CD4-positive, alpha-beta T cell treated with Interleukin-2 at 100 ng/mL for 4 hours (primary cell): ENCODE measurements around the gene DENND2A.
A peak's percentile ranks its signal among the peaks of the same experiment; 100 is the strongest.
"Not testable (repeated sequence)": the region's sequence is repeated elsewhere in the genome, so short reads cannot be mapped to it uniquely, and the experiment has no call there.

Source experiments
- DNase-seq: peaks from one replicate; pipeline ENCODE4 v3.0.0-alpha.2; 2020; ENCODE audit warnings: low spot score

DENND2A gene

GRCh38 chr7:140646931-140647647, 6.5 kb upstream of the DENND2A start:
- DNase-seq = peak; percentile 40

DNA sequence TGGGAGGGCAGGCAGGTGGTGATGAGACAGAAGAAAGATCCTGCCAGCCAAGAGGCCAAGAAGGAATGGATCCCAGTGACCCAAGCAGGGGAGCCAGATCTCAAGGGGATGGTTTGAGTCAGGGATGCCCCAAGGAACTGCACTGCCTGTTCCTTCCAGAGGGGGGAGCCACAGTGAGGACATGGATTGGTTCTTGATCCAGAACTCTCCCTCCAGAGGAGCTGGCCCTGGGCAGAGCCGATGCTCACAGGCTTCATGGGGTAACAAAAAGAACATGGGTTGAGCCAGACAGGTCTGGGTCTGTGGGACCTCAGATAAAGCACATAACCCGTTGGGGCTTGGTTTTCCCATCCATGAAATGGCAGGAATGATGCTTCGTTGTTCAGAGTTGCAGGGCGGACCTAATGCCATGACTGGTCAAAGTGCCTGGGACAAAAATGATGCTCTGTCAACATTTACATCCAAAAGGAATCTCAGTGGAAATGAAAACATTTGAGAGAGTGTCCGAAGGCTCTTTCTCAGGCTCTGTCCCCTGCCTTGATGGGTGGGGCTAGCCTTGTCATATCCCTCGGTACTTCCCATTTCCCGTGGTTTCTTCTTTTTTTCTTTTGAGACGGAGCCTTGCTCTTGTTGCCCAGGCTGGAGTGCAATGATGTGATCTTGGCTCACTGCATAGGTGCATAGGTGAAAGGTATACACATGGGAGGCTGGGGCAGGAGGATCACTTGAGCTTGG, 4.7 kb upstream of the DENND2A start:
- DNase-seq = no peak

- not testable (repeated sequence) for DNase-seq
Measured at GRCh38 chr7:140644761-140645160, 4.1 kb upstream of the DENND2A start.

GRCh38 chr7:140643416-140643815, 2.8 kb upstream of the DENND2A start:
- no peak for DNase-seq

- no peak for DNase-seq
Measured at GRCh38 chr7:140641524-140642195, 1.0 kb upstream of the DENND2A start.

DNA sequence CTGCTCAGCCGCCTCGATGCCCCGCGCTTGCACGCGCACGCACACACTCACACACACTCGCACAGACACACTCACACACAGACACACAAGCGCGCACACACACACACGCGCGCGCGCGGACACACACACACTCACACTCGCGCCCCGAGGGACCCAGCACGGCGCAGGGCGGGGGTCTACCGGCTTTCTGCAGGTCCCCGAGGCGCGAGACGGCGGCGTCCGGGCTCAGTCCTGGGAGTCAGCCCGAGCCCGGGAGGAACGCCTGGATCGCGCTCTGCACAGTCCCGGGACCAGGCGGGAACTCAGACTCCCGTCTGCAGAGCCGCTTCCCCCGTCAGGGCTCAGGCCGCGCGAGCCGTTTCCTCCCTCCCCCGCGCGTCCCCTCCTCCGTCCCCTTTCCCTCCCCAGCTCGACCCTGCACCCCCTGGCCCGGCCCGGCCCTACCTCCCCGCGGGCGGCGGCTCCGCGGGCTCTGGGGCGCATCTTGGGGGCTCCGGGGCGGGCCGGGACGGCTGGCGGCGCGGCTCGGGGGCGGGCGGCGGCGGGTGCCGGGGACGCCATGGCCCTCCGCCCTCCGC, 464 bp downstream of the DENND2A start:
- DNase-seq = no peak

DNA sequence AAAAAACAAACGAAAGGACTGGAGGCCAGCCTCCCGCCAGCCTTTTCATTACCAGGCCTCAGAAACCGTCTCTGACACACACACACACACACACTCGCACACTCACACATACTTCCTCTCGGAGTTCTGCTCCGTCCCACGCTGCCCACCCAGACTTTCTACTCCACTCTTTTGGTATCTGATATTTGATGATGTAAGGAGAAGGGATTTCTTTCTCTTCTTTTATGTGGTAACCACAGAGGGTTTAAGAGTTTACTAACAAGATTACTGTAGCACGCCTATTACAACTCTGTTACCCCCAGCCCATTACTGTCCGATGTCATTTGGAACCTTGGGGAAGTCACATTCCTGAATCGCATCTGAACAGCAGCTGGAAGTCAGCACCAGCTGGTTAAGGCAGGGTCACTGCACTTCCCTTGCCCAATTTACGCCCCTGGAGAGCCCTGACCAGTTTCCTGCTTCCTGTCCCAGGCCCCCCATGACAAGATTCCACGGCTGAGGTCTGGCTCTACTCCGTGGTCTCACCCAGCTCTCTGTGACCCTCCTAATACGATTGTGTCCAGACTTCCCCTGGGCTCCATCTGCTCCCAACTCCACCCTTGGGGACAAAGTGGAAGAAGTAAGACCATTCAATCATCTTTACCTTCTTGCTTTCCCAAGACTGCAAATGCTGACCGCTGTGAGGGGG, 1.1 kb downstream of the DENND2A start:
- no peak for DNase-seq

DNA sequence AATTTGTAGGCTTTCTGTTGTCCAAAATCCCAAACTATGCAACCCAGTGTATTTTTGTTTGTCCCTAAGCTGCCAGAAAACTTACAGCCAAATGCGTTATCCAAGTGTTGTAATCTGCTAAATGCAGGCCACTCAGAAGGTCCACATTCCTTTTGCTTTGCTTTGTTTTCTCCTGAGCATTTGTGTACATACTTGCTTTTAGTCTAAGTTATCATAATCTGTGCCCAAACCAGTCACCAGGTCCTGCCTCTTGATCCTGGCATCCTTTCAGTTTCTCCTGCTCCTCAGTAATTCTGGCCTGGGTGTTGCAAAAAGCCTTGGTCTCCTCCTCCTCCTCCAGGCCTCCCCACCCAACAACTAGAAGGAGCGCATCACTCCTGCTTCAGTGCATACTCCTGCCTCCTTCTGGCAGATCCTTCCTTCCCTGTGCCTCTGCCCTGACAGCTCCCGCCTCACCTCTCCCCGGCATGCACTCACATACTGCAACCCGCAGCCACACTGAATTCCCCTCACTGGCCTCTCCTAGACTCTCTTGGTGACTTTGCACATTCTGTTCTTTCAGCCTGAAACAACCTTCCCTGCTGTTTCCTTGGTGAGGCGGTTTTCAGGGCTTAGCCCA, 2.3 kb downstream of the DENND2A start:
- no peak for DNase-seq

GRCh38 chr7:140637400-140637799, 3.2 kb downstream of the DENND2A start:
- no peak for DNase-seq

GRCh38 chr7:140635816-140636215, 4.8 kb downstream of the DENND2A start:
- no peak for DNase-seq

DNA sequence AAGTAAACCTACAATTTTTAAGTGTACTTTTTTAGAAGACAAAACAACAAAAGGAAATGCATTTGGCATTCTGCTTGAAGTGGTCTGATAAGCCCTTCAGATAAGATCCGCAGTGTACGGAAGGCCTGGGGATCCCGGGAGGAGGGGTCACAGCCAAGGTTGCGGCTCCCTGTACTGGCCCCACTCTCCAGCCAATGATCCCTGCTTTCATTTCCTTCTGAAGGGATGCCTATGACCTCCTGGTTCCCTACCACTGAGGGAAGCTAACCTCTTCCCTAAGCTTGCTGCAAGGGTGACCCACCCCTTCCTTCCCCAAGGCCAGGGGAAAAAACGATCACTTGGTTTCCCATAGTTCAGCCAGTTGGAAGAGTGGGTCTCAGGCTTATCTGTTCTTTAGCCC, 5.3 kb downstream of the DENND2A start:
- no peak for DNase-seq

- DNase-seq = no peak
Measured at GRCh38 chr7:140631602-140632001, 9.0 kb downstream of the DENND2A start.

GRCh38 chr7:140631021-140631420, 9.6 kb downstream of the DENND2A start:
- no peak for DNase-seq

DNA sequence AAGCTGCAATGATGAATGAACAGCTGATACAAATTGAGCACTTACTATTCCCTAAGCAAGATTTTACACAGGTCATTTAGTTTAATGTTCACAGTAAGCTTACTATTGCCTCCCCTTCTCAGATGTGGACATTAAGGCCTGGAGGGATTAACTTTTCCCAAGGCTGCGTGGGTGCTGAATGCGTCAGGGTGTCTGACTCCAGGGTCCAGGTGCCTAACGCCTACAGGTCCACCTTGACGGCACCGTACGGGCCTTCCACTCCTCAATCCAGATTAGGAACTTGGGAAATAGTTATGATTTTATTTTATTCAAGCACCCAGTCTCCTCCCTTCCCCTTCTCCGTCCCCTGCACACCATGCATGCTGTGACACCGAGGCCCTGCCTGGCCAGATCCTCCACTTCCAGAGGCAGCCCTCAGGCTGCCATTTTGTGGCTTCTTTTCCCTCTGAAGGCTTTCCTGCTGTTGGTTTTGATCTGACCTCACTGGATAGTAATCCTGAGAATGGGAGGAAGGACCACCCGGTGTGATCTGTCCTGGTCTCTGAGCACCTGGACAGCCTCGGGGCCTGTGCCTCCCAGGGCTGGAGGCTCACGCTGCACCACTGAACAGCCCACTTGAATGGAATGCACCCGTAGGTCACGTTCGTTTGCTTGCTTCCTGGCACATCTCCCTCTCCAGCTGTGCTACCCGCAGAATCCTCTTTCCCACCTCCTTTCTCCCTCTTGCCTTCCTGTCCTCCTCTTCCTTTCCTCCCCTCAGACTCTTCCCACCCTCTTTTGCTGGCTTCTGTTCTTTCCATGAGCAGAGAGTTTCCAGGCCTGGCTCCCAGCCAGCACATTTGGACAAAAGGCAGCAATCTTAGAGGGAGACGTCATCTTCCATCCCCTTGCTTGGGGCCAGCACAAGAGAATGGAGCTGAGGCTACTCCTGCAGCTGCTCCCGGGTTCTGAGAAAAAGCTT, 14.4 kb downstream of the DENND2A start:
- no peak for DNase-seq

- not testable (repeated sequence) for DNase-seq
Measured at GRCh38 chr7:140625192-140625558, 15.4 kb downstream of the DENND2A start.

GRCh38 chr7:140624392-140625191, 16.0 kb downstream of the DENND2A start:
- DNase-seq = no peak

- DNase-seq = no peak
Measured at GRCh38 chr7:140623980-140624379, 16.6 kb downstream of the DENND2A start.

DNA sequence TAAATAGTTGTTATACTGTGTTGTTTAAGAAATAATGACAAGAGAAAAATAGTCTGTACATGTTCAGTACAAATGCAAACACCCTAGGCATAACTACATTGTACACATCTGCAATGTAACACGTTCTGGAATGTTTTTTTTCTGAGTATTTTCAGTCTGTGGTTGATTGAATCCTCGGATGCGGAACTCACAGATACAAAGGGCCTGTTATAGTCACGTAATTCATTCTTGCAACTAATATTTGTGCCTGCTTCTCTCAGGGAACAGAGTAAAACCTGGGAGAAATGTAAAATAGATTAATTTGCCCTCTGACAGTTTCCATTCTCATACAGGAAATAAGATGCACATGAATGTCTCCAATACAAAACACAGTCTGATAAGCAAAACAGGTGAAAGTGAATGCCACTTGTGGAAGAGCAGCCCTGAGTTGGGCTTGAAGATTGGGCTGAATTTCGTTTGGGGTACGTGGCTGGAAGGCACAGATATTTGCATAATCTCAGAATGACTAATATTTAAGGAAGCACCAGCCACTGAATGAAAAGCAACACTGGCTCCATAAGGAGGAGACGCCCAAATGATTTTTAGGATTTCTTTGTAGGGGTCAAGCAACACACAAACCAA, 19.1 kb downstream of the DENND2A start:
- DNase-seq = no peak

DNA sequence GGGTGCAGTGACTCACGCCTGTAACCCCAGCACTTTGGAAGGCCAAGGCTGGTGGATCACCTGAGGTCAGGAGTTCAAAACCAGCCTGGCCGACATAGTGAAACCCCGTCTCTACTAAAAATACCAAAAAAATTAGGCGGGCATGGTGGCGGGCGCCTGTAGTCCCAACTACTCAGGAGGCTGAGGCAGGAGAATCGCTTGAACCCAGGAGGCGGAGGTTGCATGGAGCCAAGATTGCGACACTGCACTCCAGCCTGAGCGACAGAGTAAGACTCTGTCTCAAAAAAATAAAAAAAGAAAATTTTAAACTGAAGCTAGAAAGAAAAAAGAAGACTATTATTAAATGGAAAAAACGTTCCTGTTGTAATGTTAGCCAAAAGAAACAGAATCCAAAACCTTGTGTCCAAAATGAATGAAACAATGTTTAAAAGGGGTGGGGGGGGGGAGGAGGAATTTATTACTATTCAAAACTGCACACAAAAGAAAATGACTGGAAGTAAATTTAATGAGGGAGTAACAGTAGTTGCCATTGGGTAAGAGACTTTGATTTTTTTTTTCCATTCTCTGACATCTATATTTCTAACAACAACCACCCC, 20.6 kb downstream of the DENND2A start:
- not testable (repeated sequence) for DNase-seq
